ENCODE measurements around the gene TMOD4. TPM values are rescaled to one million over a fixed set of nuclear protein-coding genes. Genes with fewer than 3 reads are reported as not detected.
A peak's percentile ranks its signal among the peaks of the same experiment; 100 is the strongest.

The TMOD4 gene
- total and polyA plus RNA-seq, 7 donors = 17.6 to 434 (median 274) TPM

GRCh38 chr1:151135433-151136385 lies 40.1 kb downstream of the TMOD4 start:
- peak in 3 of 4 donors; percentile 26 to 41 (median 37) for ATAC-seq
- no peak for DNase-seq
- Histone ChIP-seq H3K27ac (peak overlapping the region; percentile 30), H3K9me3 (no peaks in the 10 kb centered on the region), H3K27me3 (ENCODE audit: insufficient read depth in 3 of 3, low read length in 2 of 3) (no peaks in the 10 kb centered on the region), H3K36me3 (ENCODE audit: insufficient read depth in 1 of 2, low read depth in 1 of 2) (peaks cover 0 to 88% of the 10 kb centered on the region in 2 donors), H3K4me1 (no peaks in the 10 kb centered on the region), H3K4me3 (no peak overlapping the region)
- 78 to 85% (median 81%) methylated on average over 11 to 12 of the region's 12 CpGs for WGBS, 3 donors
- intact Hi-C loops (cut with DNase I) = no loop called here
- no peak for TF ChIP-seq CTCF (IDR thresholded peaks at IDR 0.05)

DNA sequence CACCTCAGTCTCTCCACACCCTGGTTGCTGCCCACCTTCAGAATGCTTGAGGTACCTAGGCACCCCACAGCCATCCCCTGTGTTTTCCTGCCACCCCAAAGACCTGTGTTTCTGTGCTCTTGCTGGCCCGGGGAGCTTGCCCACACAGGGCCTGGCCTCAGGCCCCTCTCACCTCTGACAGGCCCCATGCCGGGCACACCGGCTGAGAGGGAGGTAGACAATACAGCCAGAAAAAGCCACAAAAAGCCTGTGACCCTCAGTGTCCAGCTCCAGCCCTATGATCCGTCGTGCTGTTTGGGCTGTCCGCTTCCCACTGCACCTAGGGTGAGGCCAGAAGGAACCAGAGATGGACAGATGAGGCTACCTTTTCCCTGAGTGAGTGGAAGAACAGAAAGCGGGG lies 40.8 kb downstream of the TMOD4 start:
- intact Hi-C loops (cut with DNase I) = no loop called here
- no peak for ATAC-seq

GRCh38 chr1:151134396-151134795 lies 41.4 kb downstream of the TMOD4 start:
- DNase-seq = no peak
- WGBS, 3 donors = 33 to 57% (median 49%) methylated on average over 3 of the region's 3 CpGs
- peaks cover 0 to 77% of the 10 kb centered on the region in 2 donors for H3K36me3 ChIP-seq (ENCODE audit: insufficient read depth in 1 of 2, low read depth in 1 of 2)
- no peaks in the 10 kb centered on the region for H3K27me3 ChIP-seq (ENCODE audit: insufficient read depth in 3 of 3, low read length in 2 of 3)
- peaks cover 4% of the 10 kb centered on the region for H3K4me1 ChIP-seq
- TF ChIP-seq CTCF (IDR thresholded peaks at IDR 0.05) = no peak
- no peak overlapping the region for H3K27ac ChIP-seq
- no peaks in the 10 kb centered on the region for H3K9me3 ChIP-seq
- H3K4me3 ChIP-seq = no peak overlapping the region
- intact Hi-C loops (cut with DNase I) = no loop called here
- ATAC-seq = no peak

More for the DNA sequence above, 40.8 kb downstream of the TMOD4 start:
- TF ChIP-seq CTCF (IDR thresholded peaks at IDR 0.05) = no peak
- Histone ChIP-seq H3K27me3 (ENCODE audit: insufficient read depth in 3 of 3, low read length in 2 of 3) (no peaks in the 10 kb centered on the region), H3K4me3 (no peak overlapping the region), H3K9me3 (no peaks in the 10 kb centered on the region), H3K27ac (no peak overlapping the region), H3K4me1 (peaks cover 4% of the 10 kb centered on the region), H3K36me3 (ENCODE audit: insufficient read depth in 1 of 2, low read depth in 1 of 2) (peaks cover 0 to 83% of the 10 kb centered on the region in 2 donors)
- no peak for DNase-seq
- WGBS, 3 donors = 93 to 95% (median 93%) methylated on average over 7 of the region's 7 CpGs

DNA sequence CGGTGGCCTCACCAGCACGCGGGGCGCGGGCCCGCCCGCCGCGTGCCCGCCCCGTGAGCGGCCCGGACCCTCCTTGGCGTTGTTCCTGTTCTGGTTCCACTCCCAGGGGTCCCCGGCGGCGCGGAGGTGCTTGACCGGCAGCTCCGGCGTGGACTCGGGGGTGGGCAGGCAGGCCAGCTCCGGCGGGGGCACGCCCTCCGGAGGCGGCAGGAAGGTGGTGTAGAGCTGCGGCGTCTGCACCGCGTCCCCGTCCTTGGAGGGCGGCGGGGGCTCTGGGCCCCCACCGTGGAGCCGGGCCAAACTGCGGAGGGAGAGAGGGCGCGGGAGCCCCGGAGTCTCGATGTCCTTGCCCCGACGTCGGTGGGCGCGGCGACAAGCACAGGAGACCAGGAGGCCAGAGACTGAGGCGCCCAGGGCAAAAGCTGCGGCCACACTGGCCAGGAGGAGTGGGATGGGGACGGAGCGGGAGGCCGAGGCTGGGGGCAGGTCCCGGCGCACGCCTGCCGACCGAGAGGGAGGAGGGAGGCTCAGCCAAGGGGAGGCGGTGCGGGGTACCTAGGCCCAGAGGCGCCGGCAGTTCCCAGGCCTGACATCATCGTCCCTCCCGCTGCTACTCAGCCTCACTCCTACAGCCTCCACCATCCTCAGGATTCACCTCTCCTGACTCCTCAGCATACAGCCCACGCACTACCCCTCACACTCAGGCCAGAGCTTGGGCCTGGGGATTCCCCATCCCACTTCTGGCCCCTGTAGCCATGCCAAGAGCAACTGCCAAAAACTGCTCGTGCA lies 42.6 kb downstream of the TMOD4 start:
- intact Hi-C loops (cut with DNase I) = no loop called here
- peaks cover 4% of the 10 kb centered on the region for H3K4me1 ChIP-seq
- ATAC-seq = no peak
- H3K27ac ChIP-seq = no peak overlapping the region
- peaks cover 0 to 65% of the 10 kb centered on the region in 2 donors for H3K36me3 ChIP-seq (ENCODE audit: insufficient read depth in 1 of 2, low read depth in 1 of 2)
- 73 to 78% (median 76%) methylated on average over 46 to 65 of the region's 65 CpGs for WGBS, 3 donors
- H3K4me3 ChIP-seq = no peak overlapping the region
- no peak for DNase-seq
- H3K9me3 ChIP-seq = no peaks in the 10 kb centered on the region
- no peaks in the 10 kb centered on the region for H3K27me3 ChIP-seq (ENCODE audit: insufficient read depth in 3 of 3, low read length in 2 of 3)
- TF ChIP-seq CTCF (IDR thresholded peaks at IDR 0.05) = no peak
